ENCODE results near the gene PACS2. TPM values are rescaled to one million over a fixed set of nuclear protein-coding genes. Genes with fewer than 3 reads are reported as not detected.

PACS2 gene
- polyA plus RNA-seq, 3 donors: 3.1 to 87.0 (median 3.7) TPM

DNA sequence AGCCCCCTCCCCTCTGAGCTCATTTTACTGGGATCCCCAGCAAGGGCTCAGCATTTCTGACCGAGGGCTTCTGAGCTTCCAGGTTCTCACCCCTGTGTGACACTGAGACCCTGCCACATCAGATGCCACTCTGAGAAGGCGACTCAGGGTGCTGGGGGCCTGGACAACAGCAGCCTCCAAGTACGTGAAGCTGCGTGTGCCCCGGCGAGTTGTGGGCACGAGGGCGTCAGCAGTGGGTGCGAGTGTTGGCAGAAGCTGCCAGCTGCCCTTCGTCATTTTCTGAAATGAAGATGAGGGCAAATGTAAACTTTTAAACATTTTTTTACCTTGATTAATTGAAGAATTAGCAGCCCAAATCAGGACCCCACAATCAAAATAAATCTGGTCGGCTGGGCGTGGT is 51.1 kb downstream of the PACS2 start:
- peaks cover 8 to 15% (median 15%) of the 10 kb centered on the region in 3 donors for H3K27me3 Mint-ChIP-seq (ENCODE audit: low read depth in 3 of 3)
- WGBS (ENCODE audit: insufficient coverage): 93% methylated on average over 6 of the region's 12 CpGs

DNA sequence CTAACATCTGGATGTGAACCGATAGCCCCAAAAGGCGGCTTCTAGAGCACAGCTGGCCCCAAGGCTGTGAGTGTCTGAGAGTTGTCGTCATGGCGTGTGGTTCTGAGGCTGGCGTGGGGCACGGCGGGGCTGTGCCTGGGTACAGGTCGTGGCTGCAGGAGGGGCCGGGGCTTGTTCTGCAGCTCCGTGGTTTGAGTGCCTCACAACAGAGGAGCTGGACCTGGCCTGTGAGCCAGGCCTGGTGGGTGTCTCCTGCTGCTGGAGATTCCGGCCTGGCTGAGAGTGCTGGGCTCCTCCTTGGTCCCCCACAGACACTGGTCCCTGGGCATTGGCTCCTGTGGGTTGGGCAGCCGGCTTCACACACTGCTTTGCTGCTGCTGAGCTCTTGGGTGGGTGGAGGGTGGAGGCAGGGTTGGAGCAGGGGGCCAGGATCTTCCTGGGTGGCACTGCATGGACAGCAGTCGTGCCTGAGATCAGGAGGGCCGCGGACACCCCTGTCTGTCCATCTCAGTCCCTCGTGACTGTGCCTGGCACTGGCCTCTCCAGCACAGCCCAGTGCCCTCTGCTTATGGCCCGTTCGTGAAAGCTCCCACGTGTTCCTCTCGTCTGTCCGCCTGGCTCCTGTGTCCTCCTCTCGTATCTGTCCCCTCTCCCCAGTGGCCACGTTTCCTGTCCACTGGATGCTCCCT is 52.0 kb downstream of the PACS2 start:
- Histone ChIP-seq H3K9me3 (replicated peaks in 1 of 2; ENCODE audit: control insufficient read depth in 1 of 2, insufficient read depth in 1 of 2, low read length in 2 of 2) (no peaks in the 10 kb centered on the region), H3K4me2 (replicated peaks; ENCODE audit: extremely low read depth, low read length, poor library complexity, severe bottlenecking) (no peak overlapping the region), H3K79me2 (ENCODE audit: insufficient read depth, low read length) (no peaks in the 10 kb centered on the region), H3K9ac (ENCODE audit: insufficient read depth, low read length, poor library complexity, severe bottlenecking) (no peak overlapping the region), H3K4me3 (replicated peaks in 1 of 3; ENCODE audit: low read depth in 2 of 3, low read length in 3 of 3) (no peak overlapping the region), H4K20me1 (ENCODE audit: insufficient read depth, low read length) (peaks cover 6% of the 10 kb centered on the region), H3K4me1 (ENCODE audit: control insufficient read depth in 1 of 2, insufficient read depth in 2 of 2, low read length in 2 of 2) (peaks cover 3 to 6% of the 10 kb centered on the region in 2 donors), H2AFZ (ENCODE audit: insufficient read depth, low read depth, low read length, poor library complexity, severe bottlenecking) (no peak overlapping the region), H3K27ac (ENCODE audit: low read depth in 1 of 2, low read length in 2 of 2) (no peak overlapping the region), H3K36me3 (replicated peaks in 1 of 2; ENCODE audit: control insufficient read depth in 1 of 2, insufficient read depth in 2 of 2, low read length in 2 of 2) (peaks cover 15 to 23% of the 10 kb centered on the region in 2 donors), H3K27me3 (ENCODE audit: control insufficient read depth in 2 of 2, insufficient read depth in 2 of 2, low read length in 2 of 2) (peaks cover 0 to 4% of the 10 kb centered on the region in 2 donors)
- TF ChIP-seq, protein P1, sequence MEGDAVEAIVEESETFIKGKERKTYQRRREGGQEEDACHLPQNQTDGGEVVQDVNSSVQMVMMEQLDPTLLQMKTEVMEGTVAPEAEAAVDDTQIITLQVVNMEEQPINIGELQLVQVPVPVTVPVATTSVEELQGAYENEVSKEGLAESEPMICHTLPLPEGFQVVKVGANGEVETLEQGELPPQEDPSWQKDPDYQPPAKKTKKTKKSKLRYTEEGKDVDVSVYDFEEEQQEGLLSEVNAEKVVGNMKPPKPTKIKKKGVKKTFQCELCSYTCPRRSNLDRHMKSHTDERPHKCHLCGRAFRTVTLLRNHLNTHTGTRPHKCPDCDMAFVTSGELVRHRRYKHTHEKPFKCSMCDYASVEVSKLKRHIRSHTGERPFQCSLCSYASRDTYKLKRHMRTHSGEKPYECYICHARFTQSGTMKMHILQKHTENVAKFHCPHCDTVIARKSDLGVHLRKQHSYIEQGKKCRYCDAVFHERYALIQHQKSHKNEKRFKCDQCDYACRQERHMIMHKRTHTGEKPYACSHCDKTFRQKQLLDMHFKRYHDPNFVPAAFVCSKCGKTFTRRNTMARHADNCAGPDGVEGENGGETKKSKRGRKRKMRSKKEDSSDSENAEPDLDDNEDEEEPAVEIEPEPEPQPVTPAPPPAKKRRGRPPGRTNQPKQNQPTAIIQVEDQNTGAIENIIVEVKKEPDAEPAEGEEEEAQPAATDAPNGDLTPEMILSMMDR (IDR thresholded peaks at IDR 0.05): no peak
- intact Hi-C loops (cut with micrococcal nuclease): no loop called here
- H3K9me3 Mint-ChIP-seq: peaks cover 0 to 3% (median 0%) of the 10 kb centered on the region in 7 donors
- no peak overlapping the region for H3K4me3 Mint-ChIP-seq
- peaks cover 8 to 17% (median 15%) of the 10 kb centered on the region in 3 donors for H3K27me3 Mint-ChIP-seq (ENCODE audit: low read depth in 3 of 3)
- peaks cover 8% of the 10 kb centered on the region for H3K4me1 Mint-ChIP-seq
- 95% methylated on average over 23 of the region's 23 CpGs for WGBS (ENCODE audit: insufficient coverage)
- no peak for DNase-seq
- no peak overlapping the region for H3K27ac Mint-ChIP-seq
- peaks cover 18 to 24% of the 10 kb centered on the region in 2 donors for H3K36me3 Mint-ChIP-seq

More for the DNA sequence above, 51.1 kb downstream of the PACS2 start:
- H3K4me2 ChIP-seq (replicated peaks; ENCODE audit: extremely low read depth, low read length, poor library complexity, severe bottlenecking): no peak overlapping the region
- H3K36me3 ChIP-seq (replicated peaks in 1 of 2; ENCODE audit: control insufficient read depth in 1 of 2, insufficient read depth in 2 of 2, low read length in 2 of 2): peaks cover 15 to 23% of the 10 kb centered on the region in 2 donors
- no peaks in the 10 kb centered on the region for H3K79me2 ChIP-seq (ENCODE audit: insufficient read depth, low read length)
- H3K4me3 ChIP-seq (replicated peaks in 1 of 3; ENCODE audit: low read depth in 2 of 3, low read length in 3 of 3): no peak overlapping the region
- TF ChIP-seq, protein P1 (IDR thresholded peaks at IDR 0.05): no peak
- Mint-ChIP-seq H3K9me3 (peaks cover 0 to 3% (median 0%) of the 10 kb centered on the region in 7 donors), H3K27ac (no peak overlapping the region), H3K4me1 (peaks cover 5% of the 10 kb centered on the region), H3K4me3 (no peak overlapping the region), H3K36me3 (peaks cover 22 to 29% of the 10 kb centered on the region in 2 donors)
- intact Hi-C loops (cut with micrococcal nuclease): no loop called here
- peaks cover 0 to 4% of the 10 kb centered on the region in 2 donors for H3K27me3 ChIP-seq (ENCODE audit: control insufficient read depth in 2 of 2, insufficient read depth in 2 of 2, low read length in 2 of 2)
- no peak overlapping the region for H3K27ac ChIP-seq (ENCODE audit: low read depth in 1 of 2, low read length in 2 of 2)
- DNase-seq: no peak
- H3K4me1 ChIP-seq (ENCODE audit: control insufficient read depth in 1 of 2, insufficient read depth in 2 of 2, low read length in 2 of 2): peaks cover 0 to 2% of the 10 kb centered on the region in 2 donors
- H2AFZ ChIP-seq (ENCODE audit: insufficient read depth, low read depth, low read length, poor library complexity, severe bottlenecking): no peak overlapping the region
- H3K9ac ChIP-seq (ENCODE audit: insufficient read depth, low read length, poor library complexity, severe bottlenecking): no peak overlapping the region
- no peaks in the 10 kb centered on the region for H3K9me3 ChIP-seq (replicated peaks in 1 of 2; ENCODE audit: control insufficient read depth in 1 of 2, insufficient read depth in 1 of 2, low read length in 2 of 2)
- H4K20me1 ChIP-seq (ENCODE audit: insufficient read depth, low read length): peaks cover 6% of the 10 kb centered on the region
